Central memory CD8-positive, alpha-beta T cell (primary cell): ENCODE results near the gene PITRM1.
A peak's percentile ranks its signal among the peaks of the same experiment; 100 is the strongest.

ENCODE experiments used
- ATAC-seq: fragments of 150-1000 bp; cut with Tn5 transposase; replicated peaks from 2 replicates; pipeline ENCODE4 v1.10.0; 2022; ENCODE audit warnings: mild to moderate bottlenecking, moderate FRiP score, moderate number of reproducible peaks; ENCODE audit not compliant: poor library complexity, severe bottlenecking; ENCODE audit errors: extremely low read depth
- DNase-seq, 2 donors: peaks; one replicate each; pipeline ENCODE4 v3.0.0; 2021; ENCODE audit warnings: low spot score in 2 of 2
- H3K27ac Mint-ChIP-seq: one replicate; pipeline ENCODE4 v1.8.0; 2022; ENCODE audit warnings: low read depth, mild to moderate bottlenecking, moderate library complexity, mixed read lengths
- H3K27me3 Mint-ChIP-seq: one replicate; pipeline ENCODE4 v1.8.0; 2022; ENCODE audit warnings: mixed read lengths
- H3K36me3 Mint-ChIP-seq: one replicate; pipeline ENCODE4 v1.8.0; 2022; ENCODE audit warnings: mild to moderate bottlenecking, moderate library complexity, mixed read lengths; ENCODE audit not compliant: insufficient read depth
- H3K4me1 Mint-ChIP-seq: one replicate; pipeline ENCODE4 v1.8.0; 2022; ENCODE audit warnings: mixed read lengths
- H3K4me3 Mint-ChIP-seq: one replicate; pipeline ENCODE4 v1.8.0; 2022; ENCODE audit warnings: mild to moderate bottlenecking, moderate library complexity, mixed read lengths
- H3K9me3 Mint-ChIP-seq: one replicate; pipeline ENCODE4 v1.8.0; 2022; ENCODE audit warnings: mixed read lengths

Gene PITRM1

GRCh38 chr10:3208481-3209406 is 36.2 kb upstream of the PITRM1 start:
- Mint-ChIP-seq H3K27ac (no peak overlapping the region), H3K4me3 (no peak overlapping the region), H3K4me1 (peaks cover 9% of the 10 kb centered on the region), H3K27me3 (peaks cover 55% of the 10 kb centered on the region), H3K36me3 (no peaks in the 10 kb centered on the region), H3K9me3 (no peaks in the 10 kb centered on the region)
- no peak for ATAC-seq
- DNase-seq = no peak

DNA sequence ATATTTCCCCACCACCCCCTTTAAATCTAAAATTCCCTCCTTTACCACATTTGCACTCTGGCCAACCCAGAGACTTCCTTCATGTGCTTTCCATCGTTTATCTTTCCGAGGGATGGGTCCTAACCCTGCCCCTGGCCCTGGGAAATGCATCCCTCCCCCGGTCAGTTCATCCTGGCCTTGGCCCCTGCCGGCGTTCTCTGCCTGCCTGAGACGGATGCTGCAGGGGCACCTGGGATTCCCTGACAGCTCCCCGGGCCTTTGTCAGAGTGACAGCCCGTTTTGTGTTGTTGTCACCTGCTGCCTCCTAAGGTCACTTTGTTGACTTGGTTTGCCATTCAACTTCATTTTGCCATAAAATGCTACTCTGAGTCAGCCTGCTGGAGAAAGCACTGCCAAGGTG is 34.8 kb upstream of the PITRM1 start:
- no peaks in the 10 kb centered on the region for H3K36me3 Mint-ChIP-seq
- H3K4me3 Mint-ChIP-seq = no peak overlapping the region
- H3K4me1 Mint-ChIP-seq = peaks cover 12% of the 10 kb centered on the region
- H3K27me3 Mint-ChIP-seq = peaks cover 69% of the 10 kb centered on the region
- ATAC-seq (no peak), DNase-seq (no peak)
- H3K27ac Mint-ChIP-seq = no peak overlapping the region
- no peaks in the 10 kb centered on the region for H3K9me3 Mint-ChIP-seq

DNA sequence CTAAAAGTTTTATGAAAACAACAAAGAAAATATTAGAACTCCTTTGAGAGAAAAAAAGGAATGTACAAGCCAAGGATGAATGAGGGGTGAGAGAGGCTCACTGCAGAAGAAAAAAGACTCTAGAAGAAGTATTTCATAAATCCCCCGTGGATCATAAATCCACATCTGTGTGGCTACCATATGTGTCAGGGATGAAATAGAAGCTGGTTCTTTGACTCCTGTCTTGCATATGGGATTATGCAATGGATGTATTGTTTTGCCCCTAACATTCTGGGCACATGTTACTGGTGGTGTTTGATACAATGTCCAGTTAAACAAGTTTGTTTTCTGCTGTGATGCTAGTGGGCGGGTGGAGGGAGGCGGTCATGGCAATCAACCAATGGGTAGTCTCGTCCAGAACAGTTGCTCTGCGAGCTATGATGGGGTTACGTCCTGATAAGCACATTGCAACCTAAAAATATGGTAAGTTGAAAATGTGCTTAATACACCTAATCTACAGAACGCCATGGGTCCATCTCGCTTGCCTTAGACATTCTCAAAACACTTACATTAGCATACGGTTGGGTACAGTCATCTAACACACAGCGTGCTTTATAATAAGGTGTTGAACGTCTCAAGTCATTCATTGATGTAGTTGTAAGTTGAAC is 34.1 kb upstream of the PITRM1 start:
- Mint-ChIP-seq H3K4me1 (peaks cover 12% of the 10 kb centered on the region), H3K27ac (no peak overlapping the region), H3K9me3 (no peaks in the 10 kb centered on the region), H3K4me3 (no peak overlapping the region), H3K27me3 (peaks cover 76% of the 10 kb centered on the region), H3K36me3 (no peaks in the 10 kb centered on the region)
- no peak for ATAC-seq
- DNase-seq = no peak

DNA sequence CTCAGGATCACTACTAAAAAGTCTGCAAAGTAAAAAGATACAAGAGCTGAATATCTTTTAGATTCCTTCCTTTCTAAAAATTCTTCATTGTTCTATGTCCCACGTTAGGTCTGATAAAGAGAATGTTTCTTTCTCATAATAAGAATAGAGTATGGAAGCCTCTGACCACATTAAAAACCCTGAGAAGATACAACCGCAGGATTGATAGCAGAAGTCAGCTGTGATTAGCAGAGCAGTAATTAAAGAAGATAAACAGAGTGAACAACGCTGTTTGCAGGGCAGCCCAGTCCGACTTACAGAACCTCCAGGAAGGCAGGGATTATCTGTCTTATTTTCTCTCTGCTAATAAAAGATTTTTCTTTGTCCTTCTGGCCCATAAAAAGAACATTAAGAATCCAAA is 31.4 kb upstream of the PITRM1 start:
- H3K4me3 Mint-ChIP-seq = no peak overlapping the region
- peaks cover 88% of the 10 kb centered on the region for H3K27me3 Mint-ChIP-seq
- H3K4me1 Mint-ChIP-seq = peaks cover 17% of the 10 kb centered on the region
- DNase-seq = no peak
- no peak overlapping the region for H3K27ac Mint-ChIP-seq
- no peaks in the 10 kb centered on the region for H3K36me3 Mint-ChIP-seq
- H3K9me3 Mint-ChIP-seq = no peaks in the 10 kb centered on the region
- no peak for ATAC-seq

DNA sequence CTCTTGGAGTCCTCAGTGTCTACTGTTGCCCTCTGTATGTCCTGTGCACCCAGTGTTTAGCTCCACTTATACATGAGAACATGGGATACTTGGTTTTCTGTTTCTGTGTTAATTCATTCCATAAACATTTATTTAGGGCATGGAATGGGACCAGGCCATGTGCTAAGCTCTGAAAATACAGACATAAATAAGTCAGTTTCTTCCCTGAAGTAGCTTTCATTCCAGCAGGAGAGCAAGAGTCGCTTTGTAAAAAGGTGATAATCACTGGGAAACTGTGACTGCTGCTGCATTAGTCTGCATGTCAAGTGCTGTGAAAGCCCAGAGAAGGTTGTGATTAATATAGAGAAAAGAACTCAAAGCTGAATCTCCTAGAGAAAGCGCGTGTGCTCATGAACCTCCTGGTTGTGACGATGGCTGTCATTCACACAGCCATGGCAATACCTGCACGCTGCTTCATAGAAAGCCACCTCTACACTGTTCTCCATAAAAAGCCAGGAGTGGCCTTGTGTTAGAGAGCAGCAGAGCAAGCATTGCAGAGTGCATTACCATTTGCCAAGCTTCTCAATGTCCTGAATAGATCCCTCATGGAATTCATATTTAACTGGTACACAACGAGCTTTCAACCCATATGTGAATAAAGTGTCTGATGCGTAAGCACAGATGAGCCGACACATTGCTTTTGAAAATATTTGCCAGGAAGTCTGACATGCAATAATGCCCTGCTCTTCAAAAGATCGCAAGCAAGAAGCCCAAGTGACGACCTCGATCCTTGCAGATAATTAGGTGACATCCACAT is 30.6 kb upstream of the PITRM1 start:
- Mint-ChIP-seq H3K4me1 (peaks cover 20% of the 10 kb centered on the region), H3K27me3 (peaks cover 88% of the 10 kb centered on the region), H3K36me3 (no peaks in the 10 kb centered on the region), H3K4me3 (no peak overlapping the region), H3K9me3 (no peaks in the 10 kb centered on the region), H3K27ac (no peak overlapping the region)
- DNase-seq (no peak), ATAC-seq (no peak)

- Mint-ChIP-seq H3K4me1 (peaks cover 29% of the 10 kb centered on the region), H3K27me3 (peaks cover 80% of the 10 kb centered on the region), H3K36me3 (no peaks in the 10 kb centered on the region), H3K9me3 (no peaks in the 10 kb centered on the region), H3K4me3 (no peak overlapping the region), H3K27ac (no peak overlapping the region)
- no peak for ATAC-seq
- no peak for DNase-seq
These were observed 29.2 kb upstream of the PITRM1 start for GRCh38 chr10:3201796-3202195.

DNA sequence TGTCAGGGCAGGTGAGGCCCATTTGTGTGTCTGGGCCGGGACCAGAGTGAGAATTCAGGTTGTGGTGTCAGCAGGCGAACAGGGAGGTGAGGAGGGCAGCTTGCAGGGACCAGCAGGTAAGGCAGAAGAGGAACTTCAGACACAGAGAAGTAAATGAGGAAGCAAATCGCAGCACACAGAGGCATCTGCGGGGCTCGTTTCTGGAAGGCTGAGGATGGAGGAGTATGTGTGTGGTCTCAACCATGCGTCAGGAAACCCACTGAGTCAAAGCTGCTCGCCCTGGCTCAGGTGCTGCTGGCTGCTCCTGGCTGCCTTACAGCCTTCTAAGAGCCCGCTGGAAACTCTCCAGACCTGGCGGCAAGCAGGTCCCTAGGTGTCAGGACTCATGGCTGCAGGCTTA is 26.9 kb upstream of the PITRM1 start:
- ATAC-seq = no peak
- DNase-seq = no peak
- Mint-ChIP-seq H3K4me3 (no peak overlapping the region), H3K27ac (no peak overlapping the region), H3K36me3 (no peaks in the 10 kb centered on the region), H3K9me3 (no peaks in the 10 kb centered on the region), H3K27me3 (peaks cover 80% of the 10 kb centered on the region), H3K4me1 (peaks cover 29% of the 10 kb centered on the region)

- H3K4me3 Mint-ChIP-seq = peak overlapping the region; percentile 71
- no peak overlapping the region for H3K27ac Mint-ChIP-seq
These were observed 26.3 kb upstream of the PITRM1 start for GRCh38 chr10:3198900-3199299.

DNA sequence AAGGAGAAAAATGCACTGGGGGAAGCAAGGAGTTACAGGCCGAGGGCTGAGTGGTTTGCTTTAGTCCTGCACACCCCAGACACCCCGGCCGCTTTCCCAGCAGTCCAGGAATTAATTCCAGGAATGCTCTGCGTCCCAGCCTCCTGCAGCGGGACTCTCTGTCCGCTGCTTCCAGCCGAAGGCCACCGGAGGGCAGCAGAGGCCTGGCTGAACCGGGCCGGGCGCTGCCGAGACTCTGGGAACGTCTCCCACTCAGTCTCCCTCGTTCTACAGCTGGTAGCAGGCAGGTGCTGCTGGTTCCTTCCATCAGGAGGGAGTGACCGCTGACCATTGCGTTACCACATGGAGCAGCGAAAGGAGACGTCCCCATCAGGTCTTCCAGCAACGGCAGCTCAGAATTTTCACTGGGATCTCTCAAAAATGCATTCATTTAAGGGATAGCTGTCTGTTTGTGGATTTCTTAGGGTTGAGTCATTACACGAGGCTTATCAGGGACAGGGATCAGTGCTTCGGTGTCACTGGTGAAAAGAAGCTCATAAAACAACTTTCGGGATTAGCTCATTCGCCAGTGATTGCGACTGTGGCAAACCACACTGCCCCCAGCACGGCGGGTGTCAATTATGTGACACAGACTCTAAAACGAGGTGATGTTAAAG is 24.9 kb upstream of the PITRM1 start:
- peak; percentile 93 for ATAC-seq
- H3K27me3 Mint-ChIP-seq = peaks cover 65% of the 10 kb centered on the region
- H3K9me3 Mint-ChIP-seq = no peaks in the 10 kb centered on the region
- no peaks in the 10 kb centered on the region for H3K36me3 Mint-ChIP-seq
- peak; percentile 36 to 63 for DNase-seq
- H3K4me1 Mint-ChIP-seq = peaks cover 29% of the 10 kb centered on the region
- peak overlapping the region; percentile 71 for H3K4me3 Mint-ChIP-seq
- H3K27ac Mint-ChIP-seq = peak overlapping the region; percentile 20

More at GRCh38 chr10:3198900-3199299, 26.3 kb upstream of the PITRM1 start:
- ATAC-seq = no peak
- Mint-ChIP-seq H3K27me3 (peaks cover 79% of the 10 kb centered on the region), H3K4me1 (peaks cover 26% of the 10 kb centered on the region), H3K9me3 (no peaks in the 10 kb centered on the region), H3K36me3 (no peaks in the 10 kb centered on the region)
- no peak for DNase-seq

GRCh38 chr10:3196958-3197347 is 24.4 kb upstream of the PITRM1 start:
- no peak overlapping the region for H3K27ac Mint-ChIP-seq
- H3K9me3 Mint-ChIP-seq = no peaks in the 10 kb centered on the region
- ATAC-seq (no peak), DNase-seq (no peak)
- peaks cover 60% of the 10 kb centered on the region for H3K27me3 Mint-ChIP-seq
- peaks cover 29% of the 10 kb centered on the region for H3K4me1 Mint-ChIP-seq
- H3K36me3 Mint-ChIP-seq = no peaks in the 10 kb centered on the region
- H3K4me3 Mint-ChIP-seq = no peak overlapping the region

DNA sequence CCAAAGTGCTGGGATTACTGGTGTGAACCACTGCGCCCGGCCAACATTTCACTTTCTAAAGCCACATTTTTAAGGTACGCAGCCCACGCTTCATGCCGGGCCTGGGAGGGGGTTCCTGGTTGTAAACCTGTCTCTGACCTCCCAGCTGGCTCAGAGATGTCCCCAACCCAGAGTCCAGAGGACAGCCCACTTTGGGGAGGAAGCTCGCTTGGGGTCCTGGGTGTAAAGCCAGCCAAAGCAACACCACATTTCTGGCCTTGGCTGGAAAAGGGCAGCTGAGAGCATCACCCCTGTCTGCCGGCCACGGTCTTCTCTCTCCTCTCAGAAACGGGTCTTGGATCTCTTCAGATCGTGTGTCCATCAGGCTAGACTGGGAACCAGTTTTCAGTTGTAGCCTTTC is 23.9 kb upstream of the PITRM1 start:
- H3K4me1 Mint-ChIP-seq = peaks cover 29% of the 10 kb centered on the region
- H3K4me3 Mint-ChIP-seq = no peak overlapping the region
- H3K36me3 Mint-ChIP-seq = no peaks in the 10 kb centered on the region
- no peak for DNase-seq
- H3K27ac Mint-ChIP-seq = no peak overlapping the region
- no peak for ATAC-seq
- no peaks in the 10 kb centered on the region for H3K9me3 Mint-ChIP-seq
- peaks cover 55% of the 10 kb centered on the region for H3K27me3 Mint-ChIP-seq

- Mint-ChIP-seq H3K4me3 (no peak overlapping the region), H3K27me3 (peaks cover 47% of the 10 kb centered on the region), H3K9me3 (no peaks in the 10 kb centered on the region), H3K4me1 (peaks cover 29% of the 10 kb centered on the region), H3K27ac (no peak overlapping the region), H3K36me3 (no peaks in the 10 kb centered on the region)
- no peak for ATAC-seq
- DNase-seq = no peak
These were observed 23.1 kb upstream of the PITRM1 start for GRCh38 chr10:3195726-3196125.
